GM19240 (cell line): ENCODE measurements around the gene LUC7L.

Experiments
- DNase-seq: peaks from one replicate; pipeline ENCODE4 v3.0.0; 2011; ENCODE audit warnings: low spot score; ENCODE audit not compliant: insufficient read length

LUC7L gene

GRCh38 chr16:143456-143855 lies 85.8 kb downstream of the LUC7L start:
- DNase-seq, result no peak

- no peak for DNase-seq
Measured at GRCh38 chr16:143047-143446, 86.2 kb downstream of the LUC7L start.

DNA sequence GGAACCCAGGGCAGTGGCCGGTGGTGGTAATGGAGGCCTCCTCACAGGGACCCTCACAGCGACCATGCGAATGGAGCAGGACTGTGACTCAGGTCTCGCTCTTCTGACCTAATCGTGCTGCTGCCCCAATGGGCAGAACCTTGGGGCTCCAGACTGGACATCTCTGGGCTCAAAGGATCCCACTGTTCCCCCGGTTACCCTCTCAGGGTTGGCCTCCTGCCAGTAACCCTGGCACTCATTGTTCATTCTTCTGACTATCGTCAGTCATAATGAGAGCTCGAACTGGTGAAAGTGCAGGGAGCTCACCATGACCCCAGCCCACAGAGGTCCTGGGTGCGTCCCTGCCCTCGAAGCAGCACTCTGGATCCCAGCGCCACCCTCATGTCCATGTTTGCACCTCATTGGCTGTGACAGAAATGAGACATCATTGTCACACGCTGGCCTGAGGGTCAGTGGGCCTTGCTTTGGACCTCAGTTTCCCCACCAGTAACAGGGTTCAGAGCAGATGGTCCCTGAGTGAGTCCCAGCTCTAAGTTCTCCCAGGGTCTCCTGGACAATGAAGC lies 86.8 kb downstream of the LUC7L start:
- no peak for DNase-seq

DNA sequence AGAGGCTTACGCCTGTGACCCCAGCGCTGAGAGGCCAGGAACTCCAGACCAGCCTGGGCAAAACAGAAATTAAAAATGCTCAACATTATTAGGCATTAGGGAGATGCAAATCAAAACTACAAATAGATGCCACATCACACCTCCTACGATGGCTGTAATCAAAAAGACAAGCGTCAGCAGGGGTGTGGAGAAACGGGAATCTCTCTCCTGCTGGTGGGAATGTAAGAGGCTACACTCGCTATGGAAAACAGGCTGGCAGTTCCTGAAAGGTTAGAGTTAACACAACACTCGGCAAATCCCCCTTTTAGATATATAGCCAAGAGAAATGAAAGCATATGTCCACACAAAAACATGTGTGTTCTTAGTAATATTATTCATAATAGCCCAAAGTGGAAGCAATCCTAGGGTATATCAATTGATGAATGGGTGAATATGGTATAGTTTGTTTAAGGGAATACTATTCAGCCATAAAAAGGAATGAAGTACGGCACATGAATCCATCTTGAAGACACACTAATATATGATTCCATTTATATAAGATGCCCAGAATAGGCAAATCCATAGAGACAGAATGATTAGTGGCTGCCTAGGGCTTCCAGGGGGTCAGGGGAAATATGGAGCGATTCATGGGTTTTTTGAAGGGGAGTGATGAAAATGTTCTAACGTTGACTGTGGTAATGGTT lies 88.9 kb downstream of the LUC7L start:
- no peak for DNase-seq
